Measurements from ENCODE around the gene TBRG1.

DNA sequence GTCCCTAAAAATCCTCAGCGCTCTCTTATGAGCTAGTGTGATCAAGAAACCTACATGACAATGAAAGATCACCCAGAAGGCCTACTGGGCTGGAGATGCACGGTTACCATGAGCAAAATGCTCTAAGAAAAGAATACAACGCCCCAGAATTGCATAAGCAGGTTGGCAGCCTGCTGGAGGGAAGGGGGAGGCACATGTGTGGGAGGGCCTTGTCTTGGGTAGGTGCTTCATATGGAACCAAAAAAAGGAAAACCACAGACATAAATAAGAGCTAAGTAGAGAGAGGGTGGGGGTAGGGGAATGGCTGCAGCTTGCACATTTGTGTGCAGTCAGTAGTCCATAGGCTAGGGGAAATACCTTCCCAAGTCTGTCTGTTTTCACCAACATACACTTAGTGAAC lies 48.1 kb downstream of the TBRG1 start:
- TF ChIP-seq, protein P1, sequence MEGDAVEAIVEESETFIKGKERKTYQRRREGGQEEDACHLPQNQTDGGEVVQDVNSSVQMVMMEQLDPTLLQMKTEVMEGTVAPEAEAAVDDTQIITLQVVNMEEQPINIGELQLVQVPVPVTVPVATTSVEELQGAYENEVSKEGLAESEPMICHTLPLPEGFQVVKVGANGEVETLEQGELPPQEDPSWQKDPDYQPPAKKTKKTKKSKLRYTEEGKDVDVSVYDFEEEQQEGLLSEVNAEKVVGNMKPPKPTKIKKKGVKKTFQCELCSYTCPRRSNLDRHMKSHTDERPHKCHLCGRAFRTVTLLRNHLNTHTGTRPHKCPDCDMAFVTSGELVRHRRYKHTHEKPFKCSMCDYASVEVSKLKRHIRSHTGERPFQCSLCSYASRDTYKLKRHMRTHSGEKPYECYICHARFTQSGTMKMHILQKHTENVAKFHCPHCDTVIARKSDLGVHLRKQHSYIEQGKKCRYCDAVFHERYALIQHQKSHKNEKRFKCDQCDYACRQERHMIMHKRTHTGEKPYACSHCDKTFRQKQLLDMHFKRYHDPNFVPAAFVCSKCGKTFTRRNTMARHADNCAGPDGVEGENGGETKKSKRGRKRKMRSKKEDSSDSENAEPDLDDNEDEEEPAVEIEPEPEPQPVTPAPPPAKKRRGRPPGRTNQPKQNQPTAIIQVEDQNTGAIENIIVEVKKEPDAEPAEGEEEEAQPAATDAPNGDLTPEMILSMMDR (IDR thresholded peaks at IDR 0.05), result no peak
- no peak for TF ChIP-seq POLR2A (IDR thresholded peaks at IDR 0.05)
